GM19035 (cell line): ENCODE measurements around the gene SLC2A8.

Experiments used
- ATAC-seq: cut with Tn5 transposase; IDR thresholded peaks from one replicate; pipeline ENCODE4 v1.9.1; 2021; ENCODE audit not compliant: unreplicated experiment

Gene SLC2A8

GRCh38 chr9:127396808-127397645, at the start of gene SLC2A8:
SLC2A8 (plus strand) TSS chr9:127397169; CDS start chr9:127397231, 62 bp downstream.
- peak; percentile 93 for ATAC-seq

- ATAC-seq = no peak
These were observed 48.9 kb upstream of the SLC2A8 start for GRCh38 chr9:127347831-127348776.

- no peak for ATAC-seq
These were observed 47.4 kb upstream of the SLC2A8 start for GRCh38 chr9:127349483-127350113.

GRCh38 chr9:127351182-127352166, 45.5 kb upstream of the SLC2A8 start:
- ATAC-seq = no peak

GRCh38 chr9:127353882-127354281, 43.1 kb upstream of the SLC2A8 start:
- no peak for ATAC-seq

GRCh38 chr9:127356906-127357305, 40.1 kb upstream of the SLC2A8 start:
- no peak for ATAC-seq

GRCh38 chr9:127358023-127358535, 38.9 kb upstream of the SLC2A8 start:
- ATAC-seq = no peak

- ATAC-seq = no peak
These were observed 38.2 kb upstream of the SLC2A8 start for GRCh38 chr9:127358770-127359169.

GRCh38 chr9:127360250-127360649, 36.7 kb upstream of the SLC2A8 start:
- ATAC-seq = no peak

GRCh38 chr9:127360829-127361228, 36.1 kb upstream of the SLC2A8 start:
- ATAC-seq = no peak

GRCh38 chr9:127361561-127361960, 35.4 kb upstream of the SLC2A8 start:
- ATAC-seq = no peak

GRCh38 chr9:127362829-127363228, 34.1 kb upstream of the SLC2A8 start:
- ATAC-seq = no peak

- no peak for ATAC-seq
These were observed 31.5 kb upstream of the SLC2A8 start for GRCh38 chr9:127365461-127365860.

GRCh38 chr9:127366594-127366993, 30.4 kb upstream of the SLC2A8 start:
- no peak for ATAC-seq

- ATAC-seq = no peak
These were observed 28.0 kb upstream of the SLC2A8 start for GRCh38 chr9:127368852-127369402.

- ATAC-seq = no peak
These were observed 27.5 kb upstream of the SLC2A8 start for GRCh38 chr9:127369428-127369827.

- no peak for ATAC-seq
These were observed 26.8 kb upstream of the SLC2A8 start for GRCh38 chr9:127370147-127370579.

- no peak for ATAC-seq
These were observed 26.0 kb upstream of the SLC2A8 start for GRCh38 chr9:127370672-127371648.
